Stimulated activated CD4-positive, alpha-beta T cell treated with anti-CD3 and anti-CD28 coated beads, Interleukin-12 subunit alpha, Interleukin-12 subunit beta, amount 100 ng/mL, for 4 hours (primary cell): ENCODE measurements around the gene ICAM2.
A peak's percentile ranks its signal among the peaks of the same experiment; 100 is the strongest.
"Not testable (repeated sequence)": the region's sequence is repeated elsewhere in the genome, so short reads cannot be mapped to it uniquely, and the experiment has no call there.

Source experiments
- DNase-seq: peaks from one replicate; pipeline ENCODE4 v3.0.0-alpha.2; 2020

The ICAM2 gene

GRCh38 chr17:64008830-64009229 is 11.6 kb downstream of the ICAM2 start:
- DNase-seq, result no peak

- no peak for DNase-seq
Observed at GRCh38 chr17:64008346-64008745, 12.1 kb downstream of the ICAM2 start.

DNA sequence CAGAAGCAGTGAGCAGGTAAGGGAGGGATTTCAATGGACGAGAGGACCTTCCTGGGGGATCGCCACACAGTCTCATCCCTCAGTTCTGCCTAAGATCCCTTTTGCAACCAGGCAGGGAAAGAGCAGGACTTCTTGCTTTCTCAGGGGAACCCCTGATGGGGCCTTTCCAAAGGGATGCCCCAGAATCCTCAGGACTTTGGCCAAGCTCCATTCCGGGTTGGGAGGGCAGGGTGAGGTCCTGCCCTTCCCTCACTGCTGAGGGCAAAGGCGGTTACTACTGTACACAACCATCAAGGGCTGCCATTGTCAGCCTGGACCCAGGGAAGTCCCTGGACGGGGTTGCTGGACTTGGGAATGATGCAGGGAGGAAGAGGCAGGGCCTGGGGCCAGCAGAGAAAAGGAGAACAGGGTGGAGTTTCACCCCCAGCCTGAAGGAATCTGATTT is 12.6 kb downstream of the ICAM2 start:
- DNase-seq, result no peak

DNA sequence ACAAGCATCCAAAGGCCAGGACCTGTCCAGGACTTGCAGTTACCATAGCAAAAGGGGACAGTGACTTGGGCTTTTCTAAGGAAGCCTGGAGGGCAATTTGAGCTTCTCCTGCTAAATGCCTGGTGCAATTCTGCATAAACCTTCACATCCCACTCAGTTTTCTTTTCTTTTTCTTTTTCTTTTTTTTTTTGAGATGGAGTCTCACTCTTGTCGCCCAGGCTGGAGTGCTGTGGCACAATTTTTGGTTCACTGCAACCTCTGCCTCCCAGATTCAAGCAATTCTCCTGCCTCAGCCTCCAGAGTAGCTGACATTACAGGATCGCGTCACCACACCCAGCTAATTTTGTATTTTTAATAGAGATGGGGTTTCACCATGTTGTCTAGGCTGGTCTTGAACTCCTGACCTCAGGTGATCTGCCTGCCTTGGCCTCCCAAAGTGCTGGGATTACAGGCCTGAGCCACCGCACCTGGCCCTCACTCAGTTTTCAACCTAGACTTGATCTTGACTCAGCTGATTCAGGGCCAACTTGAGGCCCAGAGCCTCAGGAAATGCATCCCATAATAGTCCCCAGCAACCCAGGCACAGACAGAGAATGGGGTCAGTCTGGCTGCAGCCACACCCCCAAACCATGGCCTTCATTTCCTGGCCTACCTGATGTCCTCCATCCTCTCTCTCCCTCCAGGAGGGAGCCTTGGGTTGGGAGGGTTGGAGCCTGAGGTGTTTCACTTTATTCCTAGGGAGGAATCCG is 13.2 kb downstream of the ICAM2 start:
- DNase-seq, result not testable (repeated sequence)

DNA sequence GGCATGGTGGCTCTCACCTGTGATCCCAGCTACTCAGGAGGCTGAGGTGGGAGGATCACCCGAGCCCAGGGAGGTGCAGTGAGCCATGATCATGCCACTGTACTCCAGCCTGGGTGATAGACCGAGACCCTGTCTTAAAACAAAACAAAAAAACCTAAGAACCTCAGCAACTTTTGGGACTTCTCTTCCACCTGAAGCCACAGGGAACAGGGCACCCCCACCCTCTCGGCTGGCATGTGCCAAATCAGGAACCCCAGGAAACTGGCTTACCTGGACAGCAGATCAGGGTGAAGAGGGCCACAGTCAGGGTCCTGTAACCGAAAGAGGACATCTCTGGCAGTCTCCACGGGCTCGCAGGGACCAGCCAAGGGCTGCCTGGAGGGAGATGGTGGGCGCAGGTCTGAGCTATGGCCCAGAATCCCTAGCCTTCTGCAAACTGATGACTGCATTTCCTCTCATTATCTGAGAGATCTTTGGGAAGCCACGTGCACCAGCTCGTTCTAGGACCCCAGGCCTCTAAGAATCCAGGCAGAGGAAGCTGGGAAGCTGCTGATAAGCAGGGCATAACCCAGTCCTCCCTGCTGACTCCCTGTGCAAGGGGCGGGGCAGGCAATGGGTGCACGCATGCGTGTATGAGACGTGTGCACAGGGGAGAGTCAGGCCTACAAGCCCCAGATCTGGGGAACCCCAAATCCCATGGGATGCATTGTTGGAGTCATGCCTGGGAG is 13.9 kb downstream of the ICAM2 start:
- DNase-seq, result no peak

DNA sequence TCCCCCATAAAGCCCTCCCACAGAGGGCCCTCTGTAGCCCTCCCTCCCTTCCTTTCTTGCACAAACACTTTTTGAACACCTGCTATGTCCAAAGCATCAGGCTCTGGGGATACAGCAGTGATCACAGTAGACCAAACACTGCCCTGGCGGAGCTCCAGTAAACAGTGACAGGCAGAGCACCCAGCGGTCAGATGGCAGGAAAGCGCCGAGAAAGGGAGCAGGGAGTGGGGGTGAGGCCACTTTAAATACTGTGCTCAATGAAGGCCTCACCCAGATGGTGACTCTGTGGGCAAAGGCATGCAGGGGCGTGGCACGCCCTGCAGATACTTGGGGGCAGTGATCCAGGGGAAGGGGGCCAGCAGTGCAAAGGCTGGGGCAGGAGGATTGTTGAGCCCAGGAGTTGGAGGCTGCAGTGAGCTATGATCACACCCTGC is 14.7 kb downstream of the ICAM2 start:
- no peak for DNase-seq

GRCh38 chr17:64004903-64005733 is 15.3 kb downstream of the ICAM2 start:
- no peak for DNase-seq

DNA sequence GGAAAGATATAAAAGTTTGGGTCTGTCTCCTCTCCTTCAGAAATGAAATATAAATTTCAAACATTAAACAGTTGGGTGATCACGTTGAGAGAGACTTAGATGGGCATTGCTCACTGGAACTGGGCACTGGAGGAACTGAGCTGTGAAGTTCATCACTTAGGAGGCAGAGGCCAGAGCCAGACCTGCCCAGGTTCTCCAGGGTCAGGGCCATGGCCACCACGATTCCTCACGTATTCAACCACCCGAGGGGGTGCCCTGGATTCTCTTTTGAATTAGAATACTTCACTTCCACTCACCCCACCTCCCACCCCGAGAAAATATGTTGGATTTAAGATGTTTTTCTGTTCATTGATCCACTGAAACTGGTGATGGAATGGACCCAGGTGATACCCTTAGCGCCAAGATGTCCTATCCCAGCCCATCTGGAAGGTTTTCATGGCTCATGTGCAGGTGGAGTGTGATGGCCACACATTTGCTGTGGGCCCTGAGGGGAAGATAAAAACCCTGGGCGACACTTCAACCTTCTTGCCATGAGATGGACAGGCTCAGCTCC is 16.1 kb downstream of the ICAM2 start:
- no peak for DNase-seq

GRCh38 chr17:64003526-64004121 is 16.8 kb downstream of the ICAM2 start:
- no peak for DNase-seq

GRCh38 chr17:64002658-64003525 is 17.5 kb downstream of the ICAM2 start:
- DNase-seq, result no peak

DNA sequence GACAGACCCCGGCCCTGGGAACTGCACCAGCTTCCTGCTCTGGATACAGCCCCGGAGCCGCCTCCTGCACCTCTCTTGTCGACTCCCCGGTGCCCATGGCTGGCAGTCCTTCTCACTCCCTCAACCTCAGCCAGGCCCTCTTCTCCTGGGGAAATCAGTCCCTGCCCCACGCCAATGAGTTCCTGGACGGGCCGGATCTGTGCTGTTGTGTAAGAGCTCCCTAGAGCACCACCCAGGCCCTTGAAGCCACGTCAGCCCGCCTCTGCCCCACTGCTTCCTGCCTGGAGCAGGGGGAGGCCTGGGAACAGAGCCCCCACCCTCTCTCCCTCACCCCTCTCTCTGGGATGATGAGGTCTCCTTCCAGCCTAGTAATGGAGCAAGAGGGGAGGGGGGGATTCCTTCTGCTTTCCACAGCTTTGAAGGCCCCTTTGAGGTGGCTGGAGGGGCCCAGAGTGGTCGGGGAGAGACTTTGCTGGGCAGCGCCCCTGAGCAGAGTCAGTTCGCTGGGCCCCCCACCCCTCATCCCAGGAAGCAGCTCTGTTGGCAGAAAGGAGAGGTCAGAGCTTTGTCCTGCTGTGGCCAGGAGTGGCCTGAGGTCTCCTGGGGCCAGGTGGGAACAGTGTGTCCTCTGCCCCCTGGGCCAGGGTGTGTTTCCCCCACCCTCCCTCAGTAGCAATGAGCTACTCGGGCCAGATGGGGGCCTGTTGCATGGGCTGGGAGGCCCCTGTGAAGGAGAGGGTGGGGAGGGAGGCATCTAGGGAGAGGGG is 18.5 kb downstream of the ICAM2 start:
- DNase-seq, result no peak

- DNase-seq, result no peak
Observed at GRCh38 chr17:64001091-64001579, 19.3 kb downstream of the ICAM2 start.

GRCh38 chr17:63999680-64000531 is 20.5 kb downstream of the ICAM2 start:
- no peak for DNase-seq

- DNase-seq, result no peak
Observed at GRCh38 chr17:63998721-63999679, 21.4 kb downstream of the ICAM2 start.

- DNase-seq, result peak; percentile 66
Observed at GRCh38 chr17:63998050-63998720, 22.2 kb downstream of the ICAM2 start, which contains the start of gene PRR29. TSS of gene PRR29 (plus strand) at chr17:63998351. CDS start at chr17:63998365, 14 bp downstream.

GRCh38 chr17:63997341-63998048 is 22.9 kb downstream of the ICAM2 start:
- no peak for DNase-seq
